SK-N-MC (cell line): ENCODE data around the gene NKX6-2.
"Not testable (repeated sequence)": the region's sequence is repeated elsewhere in the genome, so short reads cannot be mapped to it uniquely, and the experiment has no call there.

Experiments used
- DNase-seq: peaks from one replicate; pipeline ENCODE4 v3.0.0-alpha.2; 2011; ENCODE audit warnings: low read depth, low spot score
- H3K27ac ChIP-seq: fragments of 200-600 bp; sonication (generic); 2 replicates; pipeline ENCODE4 v1.5.1; 2016; ENCODE audit warnings: mixed run types
- H3K36me3 ChIP-seq: fragments of 200-600 bp; sonication (generic); 2 replicates; pipeline ENCODE4 v1.6.1; 2017; ENCODE audit warnings: antibody characterized with exemption, low read length, mixed read lengths; ENCODE audit not compliant: insufficient read depth
- H3K4me3 ChIP-seq: fragments of 200-600 bp; sonication (generic); 2 replicates; pipeline ENCODE4 v1.5.1; 2016
- H3K9ac ChIP-seq: fragments of 200-600 bp; sonication (generic); 2 replicates; pipeline ENCODE4 v1.8.0; 2017; ENCODE audit warnings: mixed run types, mixed read lengths; ENCODE audit not compliant: insufficient read length
- H3K9me3 ChIP-seq: fragments of 200-600 bp; sonication (generic); 2 replicates; pipeline ENCODE4 v1.6.1; 2017; ENCODE audit warnings: low read depth, mild to moderate bottlenecking, antibody characterized with exemption, low read length, moderate library complexity, mixed read lengths
- EZH2 ChIP-seq: fragments of 200-600 bp; sonication (generic); IDR thresholded peaks from one replicate; pipeline ENCODE4 v1.6.1; 2017; ENCODE audit warnings: antibody characterized with exemption
- FOXP2 ChIP-seq: optimal IDR thresholded peaks from 2 replicates; pipeline ENCODE3; 2011; ENCODE audit warnings: mild to moderate bottlenecking, moderate library complexity; ENCODE audit not compliant: insufficient read depth; ENCODE audit errors: extremely low read length, control extremely low read depth
- POLR2AphosphoS5 ChIP-seq: IDR thresholded peaks from 2 replicates; pipeline ENCODE4 v1.6.1; 2012; ENCODE audit warnings: mild to moderate bottlenecking, low read depth, low read length, borderline replicate concordance

Gene NKX6-2

DNA sequence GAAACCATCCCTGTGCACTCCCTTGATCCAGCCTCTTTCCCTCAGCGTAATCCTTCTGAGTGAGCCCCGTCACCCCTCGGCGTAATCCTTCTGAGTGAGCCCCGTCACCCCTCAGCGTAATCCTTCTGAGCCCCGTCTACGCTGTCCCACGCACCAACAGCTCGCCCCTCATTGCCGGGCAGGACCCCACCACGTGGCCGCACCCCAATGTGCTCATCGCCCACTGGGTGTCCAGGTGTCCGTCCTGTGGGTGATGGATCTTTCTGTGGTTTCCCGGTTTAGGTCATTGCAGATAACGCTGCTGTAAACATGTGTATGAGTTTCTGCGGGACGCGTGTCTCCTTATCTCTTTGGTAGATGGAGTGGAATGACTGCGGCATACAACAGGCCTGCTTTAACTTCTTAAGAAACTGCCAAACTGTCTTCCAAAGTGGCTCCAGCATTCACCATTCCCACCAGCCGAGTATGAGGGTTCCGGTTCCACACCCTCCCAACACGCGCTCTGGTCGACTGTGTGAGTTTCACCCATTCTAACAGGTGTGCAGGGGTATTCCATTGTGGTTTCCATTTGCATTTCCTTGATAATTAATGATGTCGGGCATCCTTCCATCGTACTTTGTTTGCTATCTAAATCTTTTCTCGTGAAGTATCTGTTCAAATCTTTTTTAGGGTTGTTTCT, 42.1 kb upstream of the NKX6-2 start:
- H3K9ac ChIP-seq, result no peak overlapping the region
- no peaks in the 10 kb centered on the region for H3K36me3 ChIP-seq
- no peaks in the 10 kb centered on the region for H3K9me3 ChIP-seq
- H3K4me3 ChIP-seq, result no peak overlapping the region
- TF ChIP-seq POLR2AphosphoS5, result no peak
- no peak overlapping the region for H3K27ac ChIP-seq
- DNase-seq, result no peak

DNA sequence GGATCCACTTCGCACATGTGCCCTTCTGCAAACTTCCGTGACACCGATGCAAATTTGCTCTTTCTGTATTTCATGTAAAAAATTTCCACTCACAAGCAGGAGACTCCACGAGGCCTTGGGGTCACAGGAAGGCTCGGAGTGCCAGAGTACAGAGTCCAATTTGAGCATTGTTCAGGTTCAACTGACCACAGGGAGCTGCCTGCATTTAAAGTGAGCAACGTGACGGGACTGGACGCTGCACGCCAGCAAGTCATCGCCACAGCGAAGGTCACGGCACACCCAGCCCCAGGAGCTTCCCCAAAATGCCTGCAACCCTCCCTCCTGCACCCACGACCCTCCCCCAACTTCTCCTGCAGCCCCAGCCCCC, 41.5 kb upstream of the NKX6-2 start:
- no peak for DNase-seq
- Histone ChIP-seq H3K9ac (no peak overlapping the region), H3K27ac (no peak overlapping the region), H3K4me3 (no peak overlapping the region), H3K9me3 (no peaks in the 10 kb centered on the region), H3K36me3 (no peaks in the 10 kb centered on the region)
- TF ChIP-seq POLR2AphosphoS5 (no peak), EZH2 (no peak), FOXP2 (no peak)

DNA sequence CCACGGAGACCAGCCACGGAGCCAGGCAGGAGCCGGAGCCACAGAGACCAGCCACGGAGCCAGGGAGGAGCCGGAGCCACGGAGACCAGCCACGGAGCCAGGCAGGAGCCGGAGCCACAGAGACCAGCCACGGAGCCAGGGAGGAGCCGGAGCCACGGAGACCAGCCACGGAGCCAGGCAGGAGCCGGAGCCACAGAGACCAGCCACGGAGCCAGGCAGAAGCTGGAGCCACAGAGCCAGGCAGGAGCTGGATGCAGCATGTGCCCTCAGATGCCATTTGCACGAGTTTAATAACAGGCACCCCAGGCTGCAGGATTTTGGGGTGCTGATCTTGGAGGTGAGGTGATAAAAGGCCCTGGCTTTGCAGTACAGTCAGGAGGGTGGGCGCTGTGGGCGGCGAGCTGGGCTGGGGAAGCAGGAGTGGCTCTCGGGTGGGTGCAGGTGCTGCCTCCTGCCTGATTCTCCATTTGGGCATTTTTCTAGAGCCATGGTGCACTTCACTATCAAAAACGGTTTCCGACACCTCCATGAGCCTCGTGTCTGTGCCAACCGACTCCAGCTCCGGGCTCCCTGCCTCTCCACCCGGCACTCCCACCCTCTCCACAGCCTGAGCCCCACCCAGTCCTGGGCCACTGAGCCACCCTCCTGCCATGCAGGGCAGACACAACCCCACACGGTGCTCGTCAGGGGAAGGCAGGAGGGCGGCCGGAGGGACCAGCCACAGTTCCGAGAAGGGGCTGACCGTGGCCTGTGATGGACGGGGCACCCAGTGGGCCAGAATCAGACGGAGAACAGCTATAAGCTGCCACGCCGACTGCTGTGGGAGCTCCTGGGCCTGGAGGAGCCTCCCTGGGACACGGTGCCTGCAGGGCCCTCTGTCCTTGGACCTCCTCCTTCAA, 40.8 kb upstream of the NKX6-2 start:
- Histone ChIP-seq H3K4me3 (no peak overlapping the region), H3K9ac (no peak overlapping the region), H3K36me3 (no peaks in the 10 kb centered on the region), H3K27ac (no peak overlapping the region), H3K9me3 (no peaks in the 10 kb centered on the region)
- no peak for DNase-seq
- no peak for TF ChIP-seq FOXP2
- no peak for TF ChIP-seq EZH2
- no peak for TF ChIP-seq POLR2AphosphoS5

DNA sequence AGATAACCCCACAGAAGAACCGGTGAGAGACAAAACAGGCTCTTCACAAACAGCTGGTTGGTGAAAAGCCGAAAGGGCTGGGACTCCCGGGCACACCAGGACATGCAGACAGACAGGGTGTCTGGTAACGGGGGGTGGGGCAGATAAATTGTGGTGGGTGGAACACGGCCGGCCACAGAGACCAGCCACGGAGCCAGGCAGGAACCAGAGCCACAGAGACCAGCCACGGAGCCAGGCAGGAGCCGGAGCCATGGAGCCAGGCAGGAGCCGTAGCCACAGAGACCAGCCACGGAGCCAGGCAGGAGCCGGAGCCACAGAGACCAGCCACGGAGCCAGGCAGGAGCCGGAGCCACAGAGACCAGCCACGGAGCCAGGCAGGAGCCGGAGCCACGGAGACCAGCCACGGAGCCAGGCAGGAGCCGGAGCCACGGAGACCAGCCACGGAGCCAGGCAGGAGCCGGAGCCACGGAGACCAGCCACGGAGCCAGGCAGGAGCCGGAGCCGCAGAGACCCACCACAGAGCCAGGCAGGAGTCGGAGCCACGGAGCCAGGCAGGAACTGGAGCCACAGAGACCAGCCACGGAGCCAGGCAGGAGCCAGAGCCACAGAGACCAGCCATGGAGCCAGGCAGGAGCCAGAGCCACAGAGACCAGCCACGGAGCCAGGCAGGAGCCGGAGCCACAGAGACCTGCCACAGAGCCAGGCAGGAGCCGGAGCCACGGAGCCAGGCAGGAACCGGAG, 40.0 kb upstream of the NKX6-2 start:
- DNase-seq, H3K9me3 ChIP-seq, H3K4me3 ChIP-seq, H3K36me3 ChIP-seq, H3K9ac ChIP-seq, H3K27ac ChIP-seq: not testable (repeated sequence)

DNA sequence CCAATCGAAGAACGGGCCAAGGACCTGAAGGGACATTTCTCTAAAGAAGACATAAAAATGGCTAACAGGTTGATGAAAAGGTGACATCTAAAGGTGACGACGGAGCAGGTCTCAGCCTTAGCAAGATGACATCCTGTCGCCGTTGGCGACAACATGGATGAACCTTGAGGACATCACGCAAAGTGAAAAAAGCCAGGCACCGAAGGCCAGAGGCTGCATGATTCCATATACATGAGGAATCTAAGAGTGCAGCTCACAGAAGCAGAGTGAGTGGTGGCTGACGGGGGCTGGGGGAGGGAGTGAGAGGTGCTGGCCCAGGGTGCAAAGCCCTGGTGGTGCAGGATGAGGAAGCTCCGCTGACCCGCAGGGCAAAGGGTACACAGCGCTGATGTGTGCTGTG, 34.1 kb upstream of the NKX6-2 start:
- no peaks in the 10 kb centered on the region for H3K36me3 ChIP-seq
- TF ChIP-seq EZH2 (no peak), POLR2AphosphoS5 (no peak), FOXP2 (no peak)
- DNase-seq, result no peak

DNA sequence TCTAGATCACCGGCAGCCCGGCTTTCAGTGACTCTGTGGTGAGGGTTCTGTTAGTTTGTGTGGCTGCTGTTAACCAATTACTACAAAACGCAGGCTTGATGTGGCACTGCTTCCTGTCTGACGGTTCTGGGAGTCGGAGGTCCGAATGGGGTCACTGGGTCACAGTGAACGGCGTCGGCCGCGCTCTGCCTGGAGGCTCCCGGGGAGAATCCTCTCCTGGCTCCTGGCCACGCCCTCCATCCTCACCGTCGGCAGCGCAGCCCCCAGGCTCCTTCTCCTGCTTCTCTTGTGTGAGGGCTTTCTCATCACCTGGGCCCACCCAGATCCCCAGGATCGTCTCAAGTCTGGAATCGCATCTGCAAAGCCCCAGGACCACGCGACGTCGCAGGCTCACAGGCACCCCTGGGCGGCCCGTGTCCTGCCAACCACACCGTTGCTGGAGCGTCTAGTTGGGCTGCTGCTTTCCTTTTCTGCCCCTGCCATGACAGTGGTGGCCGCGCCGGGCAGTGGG, 31.8 kb upstream of the NKX6-2 start:
- Histone ChIP-seq H3K27ac (no peak overlapping the region), H3K9ac (no peak overlapping the region), H3K4me3 (no peak overlapping the region), H3K36me3 (no peaks in the 10 kb centered on the region), H3K9me3 (no peaks in the 10 kb centered on the region)
- no peak for DNase-seq
- TF ChIP-seq POLR2AphosphoS5, result no peak
- no peak for TF ChIP-seq EZH2
- no peak for TF ChIP-seq FOXP2

More for the DNA sequence above, 34.1 kb upstream of the NKX6-2 start:
- Histone ChIP-seq H3K4me3 (no peak overlapping the region), H3K27ac (no peak overlapping the region), H3K9ac (no peak overlapping the region), H3K9me3 (no peaks in the 10 kb centered on the region)

DNA sequence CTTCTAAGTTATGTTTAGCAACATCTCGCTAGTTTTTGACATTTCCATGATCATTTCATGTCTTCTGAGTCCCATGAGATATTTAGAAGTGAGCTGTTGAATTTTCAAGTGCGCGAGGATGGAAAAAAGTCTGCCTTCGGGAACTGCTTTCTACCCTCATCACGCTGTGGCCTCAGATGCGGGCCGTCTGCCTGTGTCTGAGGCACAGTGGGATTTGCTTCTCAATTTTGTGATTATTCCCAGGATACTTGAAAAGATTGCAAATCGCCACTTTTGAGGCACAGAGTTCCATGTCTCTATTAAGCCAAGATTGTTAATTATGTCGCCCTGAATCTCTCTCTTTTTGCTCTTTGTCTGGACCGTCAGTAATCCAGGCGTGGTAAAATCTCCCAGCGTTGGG, 30.8 kb upstream of the NKX6-2 start:
- no peak overlapping the region for H3K4me3 ChIP-seq
- no peak overlapping the region for H3K9ac ChIP-seq
- H3K9me3 ChIP-seq, result no peaks in the 10 kb centered on the region
- no peak overlapping the region for H3K27ac ChIP-seq
- TF ChIP-seq FOXP2 (no peak), EZH2 (no peak), POLR2AphosphoS5 (no peak)
- no peaks in the 10 kb centered on the region for H3K36me3 ChIP-seq
- no peak for DNase-seq

DNA sequence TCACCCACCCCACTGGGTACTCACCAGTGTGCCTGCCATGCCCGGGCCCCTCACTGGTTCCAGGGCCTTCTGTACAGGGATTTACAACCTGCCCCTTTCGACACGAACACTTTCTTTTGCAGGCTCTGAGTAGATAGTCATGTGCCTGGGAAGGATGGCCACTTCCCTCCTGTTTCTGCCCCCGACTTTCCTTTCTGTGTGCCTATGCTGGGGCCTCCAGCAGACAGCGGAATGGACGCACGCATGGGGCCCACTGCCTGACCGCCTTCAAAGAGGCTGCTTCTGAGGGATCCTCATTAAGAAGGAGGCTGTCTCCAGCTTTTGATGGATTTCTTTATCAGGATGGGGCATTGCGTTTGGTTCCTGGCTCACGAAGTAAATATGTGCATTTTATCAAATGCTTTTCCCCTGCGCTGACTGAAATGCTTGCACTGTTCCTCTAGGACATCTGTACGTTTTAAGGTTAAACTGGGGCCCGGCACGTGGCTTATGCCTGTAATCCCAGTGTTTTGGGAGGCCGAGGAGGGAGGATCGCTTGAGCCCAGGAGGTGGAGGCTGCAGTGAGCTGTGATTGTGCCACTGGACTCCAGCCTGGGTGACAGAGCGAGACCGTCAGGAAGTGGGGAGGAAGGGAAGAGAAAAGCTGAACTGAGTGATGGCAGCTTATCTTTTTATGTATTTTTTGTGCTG, 29.4 kb upstream of the NKX6-2 start:
- Histone ChIP-seq H3K4me3 (no peak overlapping the region), H3K36me3 (no peaks in the 10 kb centered on the region), H3K27ac (no peak overlapping the region), H3K9ac (no peak overlapping the region), H3K9me3 (no peaks in the 10 kb centered on the region)
- no peak for TF ChIP-seq POLR2AphosphoS5
- TF ChIP-seq EZH2, result no peak
- TF ChIP-seq FOXP2, result no peak
- no peak for DNase-seq
